Central memory CD8-positive, alpha-beta T cell (primary cell): ENCODE results near the gene BATF.

ENCODE experiments used
- ATAC-seq: fragments of 150-1000 bp; cut with Tn5 transposase; replicated peaks from 2 replicates; pipeline ENCODE4 v1.10.0; 2022; ENCODE audit warnings: mild to moderate bottlenecking, moderate FRiP score, moderate number of reproducible peaks; ENCODE audit not compliant: poor library complexity, severe bottlenecking; ENCODE audit errors: extremely low read depth
- DNase-seq, 2 donors: peaks; one replicate each; pipeline ENCODE4 v3.0.0; 2021; ENCODE audit warnings: low spot score in 2 of 2
- H3K27ac Mint-ChIP-seq: one replicate; pipeline ENCODE4 v1.8.0; 2022; ENCODE audit warnings: low read depth, mild to moderate bottlenecking, moderate library complexity, mixed read lengths
- H3K27me3 Mint-ChIP-seq: one replicate; pipeline ENCODE4 v1.8.0; 2022; ENCODE audit warnings: mixed read lengths
- H3K36me3 Mint-ChIP-seq: one replicate; pipeline ENCODE4 v1.8.0; 2022; ENCODE audit warnings: mild to moderate bottlenecking, moderate library complexity, mixed read lengths; ENCODE audit not compliant: insufficient read depth
- H3K4me1 Mint-ChIP-seq: one replicate; pipeline ENCODE4 v1.8.0; 2022; ENCODE audit warnings: mixed read lengths
- H3K4me3 Mint-ChIP-seq: one replicate; pipeline ENCODE4 v1.8.0; 2022; ENCODE audit warnings: mild to moderate bottlenecking, moderate library complexity, mixed read lengths
- H3K9me3 Mint-ChIP-seq: one replicate; pipeline ENCODE4 v1.8.0; 2022; ENCODE audit warnings: mixed read lengths

The BATF gene

DNA sequence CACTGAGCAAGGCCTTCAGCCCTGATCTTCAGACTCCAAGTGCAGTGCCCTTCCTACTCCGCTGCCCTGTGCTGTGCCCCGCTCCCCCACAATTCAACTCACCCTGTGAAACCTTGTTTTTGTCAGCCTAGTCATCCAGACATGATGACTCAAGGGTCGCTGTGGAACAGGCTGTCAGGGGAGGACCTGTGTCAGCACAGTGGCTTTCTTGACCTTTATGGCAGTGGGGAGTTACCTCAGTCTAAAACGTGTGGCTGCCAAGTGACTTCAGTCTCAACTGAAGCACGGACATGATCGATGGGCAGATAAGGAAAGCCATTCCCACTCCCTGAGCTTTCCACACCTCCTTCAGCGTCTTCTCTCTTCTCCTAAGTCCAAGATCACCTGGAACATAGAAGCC lies 39.8 kb downstream of the BATF start:
- Mint-ChIP-seq H3K27ac (no peak overlapping the region), H3K4me3 (no peak overlapping the region), H3K27me3 (no peaks in the 10 kb centered on the region), H3K36me3 (no peaks in the 10 kb centered on the region), H3K9me3 (no peaks in the 10 kb centered on the region), H3K4me1 (peaks cover 22% of the 10 kb centered on the region)
- DNase-seq (no peak), ATAC-seq (no peak)

DNA sequence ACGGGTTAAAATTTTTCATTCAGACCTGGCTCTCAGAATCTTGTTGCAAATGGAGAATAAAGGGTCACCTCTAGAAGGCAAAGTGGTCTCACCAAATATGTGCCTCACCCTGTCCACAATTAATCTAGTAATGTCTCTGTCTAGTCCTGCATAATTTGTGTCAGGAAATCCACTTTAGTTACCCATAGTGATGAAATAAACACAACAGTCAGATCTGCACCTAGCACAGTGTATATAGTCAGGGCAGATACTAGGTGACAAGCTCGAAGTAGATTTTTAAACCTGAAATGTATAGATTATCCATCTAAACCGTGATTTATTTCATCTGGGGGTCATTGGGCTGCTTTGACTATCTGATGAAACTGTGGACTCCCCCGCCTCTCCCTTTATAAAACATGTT lies 40.2 kb downstream of the BATF start:
- H3K9me3 Mint-ChIP-seq, result no peaks in the 10 kb centered on the region
- no peaks in the 10 kb centered on the region for H3K36me3 Mint-ChIP-seq
- no peak overlapping the region for H3K4me3 Mint-ChIP-seq
- H3K27me3 Mint-ChIP-seq, result no peaks in the 10 kb centered on the region
- no peak overlapping the region for H3K27ac Mint-ChIP-seq
- ATAC-seq, result no peak
- DNase-seq, result no peak
- peaks cover 22% of the 10 kb centered on the region for H3K4me1 Mint-ChIP-seq

DNA sequence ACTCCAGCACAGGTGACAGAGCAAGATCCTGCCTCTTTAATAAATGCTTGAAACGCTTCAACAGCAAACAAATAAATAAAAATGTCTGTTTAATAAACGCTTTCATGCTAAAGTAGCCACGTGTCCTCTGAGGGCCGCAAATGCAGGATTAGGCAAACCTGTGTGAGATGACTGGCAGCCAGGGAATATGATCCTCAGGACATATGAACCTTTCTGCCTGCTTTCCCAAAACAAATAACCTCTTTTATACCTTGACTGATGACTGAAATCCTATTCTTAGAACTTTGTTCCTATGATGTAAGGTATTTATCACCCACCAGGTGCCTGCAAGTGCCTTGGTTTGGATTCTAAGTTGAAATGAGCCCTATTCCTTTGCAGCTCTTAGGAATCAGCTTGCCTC lies 41.7 kb downstream of the BATF start:
- Mint-ChIP-seq H3K4me3 (no peak overlapping the region), H3K27me3 (no peaks in the 10 kb centered on the region), H3K9me3 (no peaks in the 10 kb centered on the region), H3K36me3 (peaks cover 1% of the 10 kb centered on the region), H3K27ac (no peak overlapping the region), H3K4me1 (peaks cover 22% of the 10 kb centered on the region)
- DNase-seq (no peak), ATAC-seq (no peak)

DNA sequence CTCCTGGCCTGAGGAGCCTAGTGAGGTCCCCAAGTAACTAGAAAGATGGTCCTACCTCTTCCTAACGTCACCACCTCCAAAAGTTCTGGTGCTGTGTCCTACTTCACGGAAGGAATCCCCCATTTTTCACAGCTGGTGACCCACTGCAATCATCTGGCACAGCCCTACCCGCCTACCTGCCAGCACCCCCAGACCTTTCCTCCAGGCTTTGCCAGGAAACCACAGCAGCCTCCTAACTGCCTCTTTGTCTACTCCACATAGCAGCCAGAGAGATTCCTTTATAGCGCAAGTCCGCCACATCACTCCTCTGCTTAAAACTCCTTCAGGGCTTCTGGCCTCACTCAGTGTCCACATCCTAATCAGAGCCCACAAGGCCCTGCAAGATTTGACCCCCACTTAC lies 42.8 kb downstream of the BATF start:
- H3K4me1 Mint-ChIP-seq, result peaks cover 22% of the 10 kb centered on the region

DNA sequence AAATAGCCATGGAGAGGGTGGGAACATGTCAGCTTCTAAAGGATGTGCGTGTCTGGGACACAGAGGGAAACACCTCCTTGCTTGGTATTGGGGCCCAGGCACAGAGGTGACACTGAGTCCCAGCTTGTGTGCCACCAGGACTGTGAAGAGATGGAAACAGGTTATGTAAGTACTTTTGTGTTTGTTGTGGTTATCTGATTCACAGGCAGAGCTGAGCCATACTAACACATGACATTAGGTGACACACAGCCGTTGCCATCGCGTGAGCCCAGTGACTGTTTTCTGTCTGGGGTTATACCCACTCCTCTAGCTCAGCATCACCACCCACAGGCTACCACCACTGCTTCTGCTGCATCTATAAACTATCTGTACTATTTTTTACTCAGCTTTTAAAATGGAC lies 44.1 kb downstream of the BATF start:
- Mint-ChIP-seq H3K27ac (peak overlapping the region; percentile 89), H3K4me3 (no peak overlapping the region), H3K9me3 (no peaks in the 10 kb centered on the region), H3K36me3 (peaks cover 1% of the 10 kb centered on the region), H3K27me3 (no peaks in the 10 kb centered on the region), H3K4me1 (peaks cover 10% of the 10 kb centered on the region)
- DNase-seq (peak in 1 of 2 donors; percentile 27), ATAC-seq (peak; percentile 98)

More for the DNA sequence above, 42.8 kb downstream of the BATF start:
- no peak for ATAC-seq
- Mint-ChIP-seq H3K27me3 (no peaks in the 10 kb centered on the region), H3K36me3 (peaks cover 1% of the 10 kb centered on the region), H3K4me3 (no peak overlapping the region), H3K9me3 (no peaks in the 10 kb centered on the region), H3K27ac (no peak overlapping the region)
- no peak for DNase-seq

DNA sequence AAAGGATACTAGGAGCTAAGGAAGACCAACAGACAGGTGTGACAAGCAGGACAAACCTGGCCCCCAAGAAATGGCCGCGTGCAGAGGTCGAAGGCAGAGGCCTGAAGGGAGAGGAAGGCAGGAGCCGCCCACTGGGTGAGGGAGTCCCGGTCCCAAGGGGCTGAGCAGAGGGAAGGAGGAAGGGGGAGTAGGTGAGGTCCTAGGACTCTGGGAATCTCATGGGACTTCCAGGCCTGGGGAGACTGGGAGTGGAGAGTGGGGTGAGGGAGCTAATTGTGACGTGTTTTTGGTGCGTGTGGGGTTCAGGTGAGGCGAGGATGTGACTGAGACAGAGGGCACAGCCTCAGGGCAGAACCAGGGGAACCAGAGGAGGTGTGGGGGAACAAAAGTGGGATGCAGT lies 44.5 kb downstream of the BATF start:
- H3K4me1 Mint-ChIP-seq, result peaks cover 10% of the 10 kb centered on the region
- no peak for DNase-seq
- H3K36me3 Mint-ChIP-seq, result peaks cover 1% of the 10 kb centered on the region
- H3K9me3 Mint-ChIP-seq, result no peaks in the 10 kb centered on the region
- no peaks in the 10 kb centered on the region for H3K27me3 Mint-ChIP-seq
- peak overlapping the region; percentile 89 for H3K27ac Mint-ChIP-seq
- H3K4me3 Mint-ChIP-seq, result no peak overlapping the region
- ATAC-seq, result no peak

DNA sequence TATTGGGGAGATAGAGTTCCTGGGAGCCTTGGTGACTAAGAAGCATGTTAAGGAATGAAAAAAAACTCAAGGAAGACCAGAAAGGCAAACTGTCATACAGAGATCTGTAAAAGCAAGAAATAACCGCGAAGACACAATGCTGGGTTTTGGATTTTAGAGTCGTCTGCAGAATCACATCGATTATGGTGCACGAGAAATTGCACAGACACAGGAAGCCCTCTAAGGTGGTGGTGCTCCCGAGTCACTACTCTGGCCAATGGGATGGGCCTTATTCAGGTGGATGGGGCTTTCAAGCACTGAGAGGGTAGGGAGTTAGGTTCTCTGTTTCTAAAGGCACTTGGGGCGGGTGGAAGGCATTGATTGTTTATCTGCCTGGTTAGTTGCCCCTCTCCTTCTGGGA lies 45.9 kb downstream of the BATF start:
- Mint-ChIP-seq H3K36me3 (peaks cover 1% of the 10 kb centered on the region), H3K4me3 (no peak overlapping the region), H3K27me3 (no peaks in the 10 kb centered on the region), H3K27ac (no peak overlapping the region), H3K4me1 (peaks cover 10% of the 10 kb centered on the region), H3K9me3 (no peaks in the 10 kb centered on the region)
- DNase-seq, result no peak
- no peak for ATAC-seq

DNA sequence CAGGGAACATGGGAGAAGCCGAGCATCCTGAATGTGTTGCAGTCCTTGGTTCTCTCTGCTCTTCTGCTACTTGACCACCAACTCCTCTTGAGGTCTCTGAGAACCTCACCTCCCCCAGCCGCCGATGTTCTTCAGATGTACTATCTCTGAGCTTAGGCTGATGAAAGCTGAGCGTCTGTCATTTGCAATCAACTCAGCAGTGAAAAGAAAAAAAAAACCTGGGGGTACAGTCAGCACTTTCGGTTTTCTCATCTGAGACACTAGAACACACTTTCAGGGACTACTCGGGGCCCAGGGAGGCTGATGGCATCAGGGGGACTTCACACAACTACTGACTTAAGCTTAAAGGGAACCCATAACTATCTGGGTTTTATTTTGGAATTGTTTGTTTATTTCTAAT lies 46.5 kb downstream of the BATF start:
- Mint-ChIP-seq H3K27me3 (no peaks in the 10 kb centered on the region), H3K27ac (no peak overlapping the region), H3K9me3 (no peaks in the 10 kb centered on the region), H3K4me3 (no peak overlapping the region), H3K4me1 (peaks cover 10% of the 10 kb centered on the region), H3K36me3 (peaks cover 1% of the 10 kb centered on the region)
- no peak for DNase-seq
- no peak for ATAC-seq

DNA sequence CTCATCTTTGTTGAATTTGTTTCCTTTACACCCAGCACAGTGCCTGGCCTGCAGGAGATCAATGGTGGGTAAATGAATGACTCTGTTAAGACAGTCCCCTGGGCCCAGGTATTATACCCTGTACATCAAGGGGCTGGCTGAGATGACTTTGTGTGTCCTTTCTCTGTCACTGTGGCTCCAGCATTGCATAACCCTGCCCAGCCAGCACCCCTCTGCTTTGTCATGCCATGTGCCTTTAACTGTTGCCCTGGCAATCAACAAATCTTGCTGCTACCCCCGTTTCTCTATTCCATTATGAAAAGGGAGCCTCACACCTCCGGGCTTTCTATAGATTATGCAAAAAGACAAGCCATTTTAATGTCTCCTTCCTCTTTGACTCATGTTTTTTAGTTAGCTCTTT lies 48.5 kb downstream of the BATF start:
- Mint-ChIP-seq H3K9me3 (no peaks in the 10 kb centered on the region), H3K4me1 (peaks cover 10% of the 10 kb centered on the region), H3K4me3 (no peak overlapping the region), H3K27ac (no peak overlapping the region), H3K27me3 (no peaks in the 10 kb centered on the region), H3K36me3 (peaks cover 1% of the 10 kb centered on the region)
- no peak for DNase-seq
- ATAC-seq, result no peak

GRCh38 chr14:75572104-75572503 lies 49.8 kb downstream of the BATF start:
- H3K27me3 Mint-ChIP-seq, result no peaks in the 10 kb centered on the region
- DNase-seq (no peak), ATAC-seq (no peak)
- H3K4me1 Mint-ChIP-seq, result no peaks in the 10 kb centered on the region
- peaks cover 1% of the 10 kb centered on the region for H3K36me3 Mint-ChIP-seq
- H3K9me3 Mint-ChIP-seq, result no peaks in the 10 kb centered on the region
- H3K4me3 Mint-ChIP-seq, result no peak overlapping the region
- no peak overlapping the region for H3K27ac Mint-ChIP-seq

GRCh38 chr14:75577090-75577489 lies 54.8 kb downstream of the BATF start:
- Mint-ChIP-seq H3K27ac (peak overlapping the region; percentile 76), H3K4me3 (peak overlapping the region; percentile 89), H3K36me3 (peaks cover 2% of the 10 kb centered on the region), H3K9me3 (no peaks in the 10 kb centered on the region), H3K27me3 (no peaks in the 10 kb centered on the region), H3K4me1 (peaks cover 19% of the 10 kb centered on the region)
- no peak for ATAC-seq
- no peak for DNase-seq

DNA sequence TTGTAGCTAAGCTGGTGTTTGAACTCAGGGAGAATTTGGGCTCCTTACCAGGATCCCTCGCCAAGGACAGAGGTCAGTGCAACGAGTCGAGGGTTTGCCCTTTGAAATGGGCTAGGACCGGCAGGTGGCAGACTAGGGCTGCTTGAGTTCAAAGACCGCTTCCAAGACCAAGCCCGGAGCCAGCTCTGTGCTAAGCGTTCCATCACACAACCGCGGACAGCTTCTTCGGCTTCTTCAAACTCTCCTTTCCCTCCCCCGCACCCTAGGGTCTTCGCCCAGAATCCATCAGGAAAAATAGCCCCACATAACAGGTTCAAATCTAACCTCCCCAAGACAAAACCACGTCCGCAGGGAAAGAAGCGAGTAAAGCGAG lies 55.4 kb downstream of the BATF start:
- H3K27ac Mint-ChIP-seq, result peak overlapping the region; percentile 76
- no peaks in the 10 kb centered on the region for H3K27me3 Mint-ChIP-seq
- peak overlapping the region; percentile 89 for H3K4me3 Mint-ChIP-seq
- H3K9me3 Mint-ChIP-seq, result no peaks in the 10 kb centered on the region
- peak; percentile 35 to 47 for DNase-seq
- peaks cover 19% of the 10 kb centered on the region for H3K4me1 Mint-ChIP-seq
- peaks cover 2% of the 10 kb centered on the region for H3K36me3 Mint-ChIP-seq
- peak; percentile 89 for ATAC-seq

GRCh38 chr14:75578102-75578785 lies 56.0 kb downstream of the BATF start, which contains the start of gene FLVCR2:
Gene FLVCR2 (plus strand): TSS chr14:75578620. CDS start chr14:75578973, 353 bp downstream.
- DNase-seq (peak in 1 of 2 donors; percentile 14), ATAC-seq (peak; percentile 58)
- Mint-ChIP-seq H3K36me3 (peaks cover 2% of the 10 kb centered on the region), H3K9me3 (no peaks in the 10 kb centered on the region), H3K4me3 (peak within 1 kb of the TSS; percentile 89), H3K27ac (peak within 1 kb of the TSS; percentile 76), H3K4me1 (peaks cover 19% of the 10 kb centered on the region), H3K27me3 (no peaks in the 10 kb centered on the region)
